Pulmonary artery endothelial cell (primary cell): Measurements from ENCODE around the gene DSTYK. TPM values are rescaled to one million over a fixed set of nuclear protein-coding genes. Genes with fewer than 3 reads are reported as not detected.
A peak's percentile ranks its signal among the peaks of the same experiment; 100 is the strongest.

ENCODE experiments used
- DNase-seq: peaks from one replicate; pipeline ENCODE4 v3.0.0-alpha.2; 2011; ENCODE audit warnings: low read depth, low spot score
- total RNA-seq: library from RNA; depleted of rRNA; stranded (reverse); fragments of >200 nt; gene quantifications from 2 replicates; pipeline ENCODE4 v1.2.3, GENCODE V29; 2014

Gene DSTYK
- total RNA-seq, 1 donor from 2014 or later: 11.1 TPM

- no peak for DNase-seq
Measured at GRCh38 chr1:205133287-205133686, 78.2 kb downstream of the DSTYK start.

- no peak for DNase-seq
Measured at GRCh38 chr1:205129447-205130029, 82.0 kb downstream of the DSTYK start.

- no peak for DNase-seq
Measured at GRCh38 chr1:205128050-205128449, 83.5 kb downstream of the DSTYK start.

GRCh38 chr1:205127646-205128045 lies 83.9 kb downstream of the DSTYK start:
- no peak for DNase-seq

GRCh38 chr1:205124726-205125125 lies 86.8 kb downstream of the DSTYK start:
- DNase-seq: no peak

- DNase-seq: no peak
Measured at GRCh38 chr1:205122489-205122882, 89.0 kb downstream of the DSTYK start.

GRCh38 chr1:205121660-205122488 lies 89.6 kb downstream of the DSTYK start, which contains the start of gene RBBP5:
RBBP5 (minus strand) TSS chr1:205121978; CDS start chr1:205121873, 105 bp downstream.
- DNase-seq: peak; percentile 95

- DNase-seq: no peak
Measured at GRCh38 chr1:205118752-205119151, 92.8 kb downstream of the DSTYK start.

- DNase-seq: no peak
Measured at GRCh38 chr1:205111354-205111753, 100.1 kb downstream of the DSTYK start.

- DNase-seq: no peak
Measured at GRCh38 chr1:205109711-205110110, 101.8 kb downstream of the DSTYK start.

GRCh38 chr1:205109269-205109668 lies 102.2 kb downstream of the DSTYK start:
- no peak for DNase-seq

- DNase-seq: no peak
Measured at GRCh38 chr1:205108464-205108863, 103.0 kb downstream of the DSTYK start.

GRCh38 chr1:205107327-205107726 lies 104.2 kb downstream of the DSTYK start:
- no peak for DNase-seq

GRCh38 chr1:205102404-205102803 lies 109.1 kb downstream of the DSTYK start:
- no peak for DNase-seq

GRCh38 chr1:205098242-205098641 lies 113.3 kb downstream of the DSTYK start:
- no peak for DNase-seq

GRCh38 chr1:205095422-205095821 lies 116.1 kb downstream of the DSTYK start:
- DNase-seq: no peak

Other genes starting within 250 kb of the DSTYK start
- gene CNTN2, start 168.5 kb downstream of the DSTYK start, total RNA-seq: not detected in 2 replicates
- 1.2 and 3.0 TPM in 2 replicates for gene TMEM81, start 127.2 kb downstream of the DSTYK start, total RNA-seq
- 17.7 and 28.9 TPM in 2 replicates for gene RBBP5, start 89.7 kb downstream of the DSTYK start, total RNA-seq
- 1.5 and 2.8 TPM in 2 replicates for gene TMCC2, start 16.2 kb upstream of the DSTYK start, total RNA-seq
- 1.2 and 1.8 TPM in 2 replicates for gene NUAK2, start 110.0 kb upstream of the DSTYK start, total RNA-seq
- not detected in 2 replicates for gene KLHDC8A, start 145.2 kb upstream of the DSTYK start, total RNA-seq
- not detected in 2 replicates for gene LEMD1, start 210.4 kb upstream of the DSTYK start, total RNA-seq
- gene BLACAT1, start 244.3 kb upstream of the DSTYK start, total RNA-seq: not detected in 2 replicates